DOHH2 (cell line): ENCODE measurements around the gene NUDT8.

Experiments
- H3F3A ChIP-seq: fragments of 200-600 bp; sonication (generic), shearing (Covaris generic); 2 replicates; pipeline ENCODE4 v1.6.0; 2016; ENCODE audit warnings: antibody characterized with exemption, mild to moderate bottlenecking; ENCODE audit not compliant: control insufficient read depth, insufficient read depth
- H3K27ac ChIP-seq: fragments of 200-600 bp; sonication (generic); 2 replicates; pipeline ENCODE4 v1.5.1; 2014; ENCODE audit warnings: low read depth, mild to moderate bottlenecking, low read length, moderate library complexity
- H3K27me3 ChIP-seq: fragments of 200-600 bp; sonication (generic); 2 replicates; pipeline ENCODE4 v1.6.1; 2014; ENCODE audit warnings: mild to moderate bottlenecking, low read length, mixed read lengths; ENCODE audit not compliant: control insufficient read depth
- H3K36me3 ChIP-seq: fragments of 200-600 bp; sonication (generic); 2 replicates; pipeline ENCODE4 v1.6.1; 2014; ENCODE audit warnings: mild to moderate bottlenecking, low read length, moderate library complexity, mixed read lengths; ENCODE audit not compliant: control insufficient read depth
- H3K4me1 ChIP-seq: fragments of 200-600 bp; sonication (generic); 2 replicates; pipeline ENCODE4 v1.6.1; 2014; ENCODE audit warnings: mild to moderate bottlenecking, low read length, mixed read lengths; ENCODE audit not compliant: control insufficient read depth
- H3K4me2 ChIP-seq: fragments of 200-600 bp; sonication (generic); 2 replicates; pipeline ENCODE4 v1.6.0; 2014; ENCODE audit warnings: mild to moderate bottlenecking, low read length, moderate library complexity
- H3K4me3 ChIP-seq: fragments of 200-600 bp; sonication (generic); 2 replicates; pipeline ENCODE4 v1.5.1; 2014; ENCODE audit warnings: mild to moderate bottlenecking, low read length, mixed read lengths
- H3K79me2 ChIP-seq: fragments of 200-600 bp; sonication (generic); 2 replicates; pipeline ENCODE4 v1.6.1; 2014; ENCODE audit warnings: mild to moderate bottlenecking, low read length, mixed read lengths; ENCODE audit not compliant: control insufficient read depth
- H3K9me2 ChIP-seq: fragments of 200-600 bp; sonication (generic); replicated peaks from 2 replicates; pipeline ENCODE4 v1.6.1; 2014; ENCODE audit warnings: mild to moderate bottlenecking, low read length, mixed read lengths; ENCODE audit not compliant: control insufficient read depth
- H3K9me3 ChIP-seq: fragments of 200-600 bp; sonication (generic); 2 replicates; pipeline ENCODE4 v1.6.1; 2014; ENCODE audit warnings: antibody characterized with exemption, low read length, mixed read lengths; ENCODE audit not compliant: control insufficient read depth, insufficient read depth
- H4K20me1 ChIP-seq: fragments of 200-600 bp; sonication (generic); 2 replicates; pipeline ENCODE4 v1.6.0; 2014; ENCODE audit warnings: low read depth, mild to moderate bottlenecking, antibody characterized with exemption, low read length, moderate library complexity; ENCODE audit not compliant: control insufficient read depth, insufficient read depth
- CTCF ChIP-seq: fragments of 200-600 bp; sonication (generic); IDR thresholded peaks from one replicate; pipeline ENCODE4 v1.5.1; 2014; ENCODE audit warnings: antibody characterized with exemption, mild to moderate bottlenecking, low read depth, low read length; ENCODE audit not compliant: poor library complexity, severe bottlenecking
- EZH2phosphoT487 ChIP-seq: fragments of 200-600 bp; sonication (generic); IDR thresholded peaks from 2 replicates; pipeline ENCODE4 v1.6.1; 2017; ENCODE audit warnings: borderline replicate concordance, mild to moderate bottlenecking, antibody characterized with exemption, low read length, moderate library complexity, mixed read lengths

NUDT8 gene

GRCh38 chr11:67610302-67610868, 19.4 kb downstream of the NUDT8 start:
- peaks cover 49% of the 10 kb centered on the region for H3K4me1 ChIP-seq
- peaks cover 52% of the 10 kb centered on the region for H3K36me3 ChIP-seq
- H3K27ac ChIP-seq, result no peak overlapping the region
- no peak overlapping the region for H3K4me3 ChIP-seq
- no peaks in the 10 kb centered on the region for H3K9me3 ChIP-seq
- no peaks in the 10 kb centered on the region for H3K27me3 ChIP-seq
- no peaks in the 10 kb centered on the region for H4K20me1 ChIP-seq
- H3K4me2 ChIP-seq, result no peak overlapping the region
- H3F3A ChIP-seq, result no peaks in the 10 kb centered on the region; the same call in 1 of the 2 replicates
- H3K79me2 ChIP-seq, result peaks cover 25% of the 10 kb centered on the region
- no peaks in the 10 kb centered on the region for H3K9me2 ChIP-seq
- TF ChIP-seq CTCF (no peak), EZH2phosphoT487 (no peak)

GRCh38 chr11:67609316-67609715, 20.4 kb downstream of the NUDT8 start:
- H3K36me3 ChIP-seq, result peaks cover 52% of the 10 kb centered on the region

GRCh38 chr11:67608486-67608885, 21.3 kb downstream of the NUDT8 start:
- Histone ChIP-seq H4K20me1 (no peaks in the 10 kb centered on the region), H3K36me3 (peaks cover 50% of the 10 kb centered on the region), H3K79me2 (peaks cover 25% of the 10 kb centered on the region), H3K9me3 (no peaks in the 10 kb centered on the region), H3K4me1 (peaks cover 30% of the 10 kb centered on the region), H3K27me3 (no peaks in the 10 kb centered on the region), H3K9me2 (no peaks in the 10 kb centered on the region), H3K4me3 (no peak overlapping the region), H3K27ac (no peak overlapping the region), H3K4me2 (no peak overlapping the region; the same call in 1 of the 2 replicates), H3F3A (no peaks in the 10 kb centered on the region; the same call in 1 of the 2 replicates)
- TF ChIP-seq CTCF (no peak), EZH2phosphoT487 (no peak)

More at GRCh38 chr11:67609316-67609715, 20.4 kb downstream of the NUDT8 start:
- no peak overlapping the region for H3K4me3 ChIP-seq
- H3K27me3 ChIP-seq, result no peaks in the 10 kb centered on the region
- peaks cover 25% of the 10 kb centered on the region for H3K79me2 ChIP-seq
- H3K4me1 ChIP-seq, result peaks cover 39% of the 10 kb centered on the region
- no peak overlapping the region for H3K4me2 ChIP-seq
- no peak for TF ChIP-seq EZH2phosphoT487
- no peak for TF ChIP-seq CTCF
- H3K9me3 ChIP-seq, result no peaks in the 10 kb centered on the region
- no peaks in the 10 kb centered on the region; the same call in 1 of the 2 replicates for H3F3A ChIP-seq
- no peaks in the 10 kb centered on the region for H3K9me2 ChIP-seq
- H4K20me1 ChIP-seq, result no peaks in the 10 kb centered on the region
- H3K27ac ChIP-seq, result no peak overlapping the region
